HepG2 (cell line): ENCODE results near the gene NRG3. TPM values are rescaled to one million over a fixed set of nuclear protein-coding genes. Genes with fewer than 3 reads are reported as not detected.

Experiments used
- ATAC-seq: fragments of 200-7000 bp; cut with Tn5 transposase; 3 replicates; pipeline ENCODE4 v1.9.1; 2020; ENCODE audit warnings: mild to moderate bottlenecking, moderate library complexity
- BruUV-seq: library from RNA; stranded (reverse); fragments of 400-500 nt; replicated peaks from 2 replicates; lab custom pipeline; 2021; lab: Mats Ljungman, UMichigan
- CTCF ChIA-PET: fragments of 300-600 bp; formaldehyde crosslinking; extraction: SDS; loops from one replicate; lab custom pipeline; 2021; ENCODE audit warnings: low total read pairs, inconsistent platforms, low intra/inter-chr PET ratio; lab: Yijun Ruan, JAX
- POLR2A ChIA-PET: fragments of 350-600 bp; sonication (Branson Sonifier 250); formaldehyde crosslinking; loops from one replicate; lab custom pipeline; 2020; ENCODE audit warnings: antibody characterized with exemption, inconsistent platforms; lab: Yijun Ruan, JAX
- DNase-seq: peaks from one replicate; pipeline ENCODE4 v3.0.0-alpha.2; 2015; ENCODE audit warnings: low spot score
- FAIRE-seq: peaks from 3 replicates; lab custom pipeline; 2011; peaks lifted over from hg19 to GRCh38; lab: Jason Lieb, UNC
- H2AFZ ChIP-seq: one replicate; pipeline ENCODE4 v1.6.1; 2011; ENCODE audit warnings: low read length, inconsistent platforms
- H3K27ac ChIP-seq: fragments of 300-600 bp; 3 replicates; pipeline ENCODE4 v1.8.0; 2011; ENCODE audit warnings: mixed run types, mild to moderate bottlenecking, mixed read lengths, low read length, inconsistent platforms; ENCODE audit not compliant: insufficient read depth; ENCODE audit errors: extremely low read length
- H3K27me3 ChIP-seq, 2 experiments: fragments of 200-600 bp in 1 of 2; 2 replicates in 1 of 2; 3 replicates in 1 of 2; pipeline versions ENCODE4 v1.6.0 to v1.8.0; 2011; ENCODE audit warnings: low read length in 2 of 2, mild to moderate bottlenecking in 2 of 2, moderate library complexity in 2 of 2, inconsistent platforms in 1 of 2; ENCODE audit not compliant: insufficient read depth in 2 of 2, control insufficient read depth in 1 of 2
- H3K36me3 ChIP-seq, 2 experiments: fragments of 200-600 bp in 1 of 2; replicated peaks in 1 of 2; 2 replicates in 1 of 2; 3 replicates in 1 of 2; pipeline versions ENCODE4 v1.5.1 to v1.8.0; 2011; ENCODE audit warnings: low read length in 2 of 2, inconsistent platforms in 1 of 2; ENCODE audit not compliant: insufficient read depth in 2 of 2, control insufficient read depth in 1 of 2
- H3K4me1 ChIP-seq: 2 replicates; pipeline ENCODE4 v1.5.1; 2012; ENCODE audit warnings: low read length, inconsistent platforms; ENCODE audit not compliant: insufficient read depth
- H3K4me2 ChIP-seq: 2 replicates; pipeline ENCODE4 v1.6.0; 2011; ENCODE audit warnings: low read depth, low read length, inconsistent platforms
- H3K4me3 ChIP-seq, 3 experiments: fragments of 200-600 bp in 1 of 3; sonication (generic), shearing (Covaris generic) in 1 of 3; replicated peaks in 1 of 3; 2 replicates each; pipeline ENCODE4 v1.5.1; 2011 to 2016; ENCODE audit warnings: low read length in 3 of 3, inconsistent platforms in 2 of 3, low read depth in 2 of 3, mild to moderate bottlenecking in 2 of 3, control low read depth in 1 of 3, mixed read lengths in 1 of 3; ENCODE audit not compliant: insufficient read depth in 1 of 3
- H3K79me2 ChIP-seq: one replicate; pipeline ENCODE4 v1.6.1; 2011; ENCODE audit warnings: low read length, inconsistent platforms; ENCODE audit not compliant: insufficient read depth
- H3K9ac ChIP-seq: 2 replicates; pipeline ENCODE4 v1.6.0; 2011; ENCODE audit warnings: mild to moderate bottlenecking, low read depth, low read length, inconsistent platforms; ENCODE audit not compliant: insufficient read depth
- H3K9me3 ChIP-seq: 2 replicates; pipeline ENCODE4 v1.5.1; 2012; ENCODE audit warnings: mild to moderate bottlenecking, low read length
- H4K20me1 ChIP-seq: 2 replicates; pipeline ENCODE4 v1.6.0; 2011; ENCODE audit warnings: inconsistent platforms, mild to moderate bottlenecking, low read length, moderate library complexity; ENCODE audit not compliant: insufficient read depth
- FOXC1 ChIP-seq: sonication (generic); formaldehyde crosslinking; IDR thresholded peaks from 2 replicates; pipeline ENCODE4 v1.8.0; 2022; ENCODE audit warnings: mild to moderate bottlenecking, missing genetic modification reagents, borderline replicate concordance
- MIXL1 ChIP-seq: IDR thresholded peaks from 2 replicates; pipeline ENCODE4 v1.6.1; 2016
- PAX8 ChIP-seq: sonication (generic); formaldehyde crosslinking; IDR thresholded peaks from 2 replicates; pipeline ENCODE4 v1.8.0; 2022; ENCODE audit warnings: mild to moderate bottlenecking, missing genetic modification reagents, borderline replicate concordance
- POLR2AphosphoS5 ChIP-seq: IDR thresholded peaks from 2 replicates; pipeline ENCODE4 v1.6.1; 2012; ENCODE audit warnings: low read depth, low read length
- RARG ChIP-seq: sonication (generic); formaldehyde crosslinking; IDR thresholded peaks from 2 replicates; pipeline ENCODE4 v1.4.0; 2020; ENCODE audit warnings: low read depth, mild to moderate bottlenecking, missing genetic modification reagents
- ZNF430 ChIP-seq: sonication (generic); formaldehyde crosslinking; IDR thresholded peaks from 2 replicates; pipeline ENCODE4 v1.9.0; 2021; ENCODE audit warnings: mild to moderate bottlenecking, missing genetic modification reagents
- WGBS: methylation state at CpG from one replicate; pipeline ENCODE4 v1.1.6; 2017; ENCODE audit warnings: low lambda C conversion rate; 5-methylcytosine and 5-hydroxymethylcytosine counted together
- in situ Hi-C: cut with HindIII; loops from 2 replicates; pipeline ENCODE4 v1.10.0; 2017; ENCODE audit warnings: low pct_unique_long_range_greater_than_20kb; ENCODE audit not compliant: extremely low pct_ligation_motif_present
- intact Hi-C: fragments of 100-400 bp; cut with micrococcal nuclease; formaldehyde crosslinking; loops from one replicate; pipeline ENCODE4 v1.10.0; 2022; ENCODE audit not compliant: unreplicated experiment
- polyA plus RNA-seq, 8 experiments: library from polyadenylated mRNA; depleted of rRNA in 3 of 8; stranded (reverse) in 7 of 8; unstranded in 1 of 8; fragments of >200 nt; fragmentation: Illumina TruSeq in 4 of 8; extraction: Trizol in 4 of 8; gene quantifications; 2 replicates each; pipeline versions ENCODE4 v1.2.1 to v1.2.3, GENCODE V29; 2011 to 2016; ENCODE audit warnings: low read depth in 4 of 8, missing spikeins in 1 of 8, mixed read lengths in 1 of 8; ENCODE audit not compliant: insufficient read depth in 1 of 8
- total RNA-seq, 5 experiments: library from RNA; depleted of rRNA; stranded (reverse); fragments of >200 nt; fragmentation: Illumina TruSeq; extraction: Trizol; gene quantifications; 2 replicates each; pipeline ENCODE4 v1.2.3, GENCODE V29; 2016; ENCODE audit warnings: low read depth in 1 of 5
- TF ChIP-seq, protein P1 (sequence below), 2 experiments: sonication (generic) in 1 of 2; formaldehyde crosslinking in 1 of 2; IDR thresholded peaks; 2 replicates each; pipeline versions ENCODE4 v1.6.1 to v1.9.0; 2014 to 2022; ENCODE audit warnings: antibody characterized with exemption in 1 of 2, borderline replicate concordance in 1 of 2, inconsistent platforms in 1 of 2, low read depth in 1 of 2, missing genetic modification reagents in 1 of 2
- TF ChIP-seq, protein P2 (sequence below): sonication (generic); formaldehyde crosslinking; IDR thresholded peaks from 2 replicates; pipeline ENCODE4 v1.8.0; 2022; ENCODE audit warnings: missing genetic modification reagents, mild to moderate bottlenecking, moderate library complexity, borderline replicate concordance
- TF ChIP-seq, protein P3 (sequence below): sonication (generic); formaldehyde crosslinking; conservative IDR thresholded peaks from 2 replicates; pipeline ENCODE4 v1.8.0; 2022; ENCODE audit warnings: mild to moderate bottlenecking, moderate library complexity, missing genetic modification reagents
- TF ChIP-seq, protein P4 (sequence below): sonication (generic); formaldehyde crosslinking; IDR thresholded peaks from 2 replicates; pipeline ENCODE4 v1.5.0; 2020; ENCODE audit warnings: missing genetic modification reagents, mild to moderate bottlenecking, borderline replicate concordance

The NRG3 gene
- total and polyA plus RNA-seq, 2 of the 13 experiments (the other 11 are each of a cell fraction or from before 2014, with no cell fraction given), result not detected

DNA sequence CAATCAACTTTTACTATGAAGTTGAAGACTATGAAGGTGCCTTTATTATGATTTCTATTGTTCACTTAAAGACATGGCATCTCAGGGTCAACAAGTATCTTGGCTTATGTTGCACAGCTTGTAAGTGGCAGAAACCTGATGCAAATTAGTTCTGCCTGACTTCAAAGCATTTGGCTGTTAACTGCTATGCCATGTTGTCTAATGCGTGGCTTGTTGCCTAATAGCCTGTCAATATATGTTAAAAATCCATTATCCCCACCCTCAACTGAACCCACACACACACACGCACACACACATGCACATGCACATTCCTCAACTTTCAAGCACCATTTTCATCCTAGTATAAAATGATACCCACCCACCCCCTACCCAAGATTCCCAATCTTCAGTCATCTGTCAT lies 217.1 kb downstream of the NRG3 start (continued):
- TF ChIP-seq, protein P1, sequence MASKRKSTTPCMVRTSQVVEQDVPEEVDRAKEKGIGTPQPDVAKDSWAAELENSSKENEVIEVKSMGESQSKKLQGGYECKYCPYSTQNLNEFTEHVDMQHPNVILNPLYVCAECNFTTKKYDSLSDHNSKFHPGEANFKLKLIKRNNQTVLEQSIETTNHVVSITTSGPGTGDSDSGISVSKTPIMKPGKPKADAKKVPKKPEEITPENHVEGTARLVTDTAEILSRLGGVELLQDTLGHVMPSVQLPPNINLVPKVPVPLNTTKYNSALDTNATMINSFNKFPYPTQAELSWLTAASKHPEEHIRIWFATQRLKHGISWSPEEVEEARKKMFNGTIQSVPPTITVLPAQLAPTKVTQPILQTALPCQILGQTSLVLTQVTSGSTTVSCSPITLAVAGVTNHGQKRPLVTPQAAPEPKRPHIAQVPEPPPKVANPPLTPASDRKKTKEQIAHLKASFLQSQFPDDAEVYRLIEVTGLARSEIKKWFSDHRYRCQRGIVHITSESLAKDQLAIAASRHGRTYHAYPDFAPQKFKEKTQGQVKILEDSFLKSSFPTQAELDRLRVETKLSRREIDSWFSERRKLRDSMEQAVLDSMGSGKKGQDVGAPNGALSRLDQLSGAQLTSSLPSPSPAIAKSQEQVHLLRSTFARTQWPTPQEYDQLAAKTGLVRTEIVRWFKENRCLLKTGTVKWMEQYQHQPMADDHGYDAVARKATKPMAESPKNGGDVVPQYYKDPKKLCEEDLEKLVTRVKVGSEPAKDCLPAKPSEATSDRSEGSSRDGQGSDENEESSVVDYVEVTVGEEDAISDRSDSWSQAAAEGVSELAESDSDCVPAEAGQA (IDR thresholded peaks at IDR 0.05; ENCODE audit: low read depth), result no peak
- TF ChIP-seq, protein P1 (CRISPR knock-in tag; IDR thresholded peaks at IDR 0.05; ENCODE audit: borderline replicate concordance), result no peak
- TF ChIP-seq RARG (CRISPR knock-in tag), result no peak
- TF ChIP-seq PAX8 (CRISPR knock-in tag), result no peak

DNA sequence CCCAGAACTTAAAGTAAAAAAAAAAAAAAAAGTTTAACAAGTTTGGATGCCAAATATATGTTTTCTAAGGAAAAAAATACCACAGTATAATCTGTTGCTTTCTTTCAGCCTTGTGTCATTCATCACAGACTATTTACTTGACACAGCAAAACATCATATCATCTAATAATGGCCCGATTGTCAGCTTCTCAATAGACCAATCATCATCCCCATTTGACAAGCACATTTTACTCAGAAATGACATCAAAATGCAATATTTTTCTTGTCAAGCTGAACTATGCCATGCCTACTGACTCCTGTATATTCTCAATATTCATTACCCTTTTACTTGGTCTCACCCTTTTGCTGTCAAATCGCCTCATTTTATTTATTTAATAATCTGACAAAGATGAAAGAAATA lies 249.7 kb downstream of the NRG3 start:
- Histone ChIP-seq H3K4me3 (no peak overlapping the region), H3K27ac (no peak overlapping the region), H3K9ac (no peak overlapping the region), H3K36me3 (no peaks in the 10 kb centered on the region), H3K4me1 (no peaks in the 10 kb centered on the region), H2AFZ (no peak overlapping the region), H4K20me1 (no peaks in the 10 kb centered on the region), H3K9me3 (peaks cover 85% of the 10 kb centered on the region), H3K27me3 (no peaks in the 10 kb centered on the region), H3K79me2 (no peaks in the 10 kb centered on the region), H3K4me2 (no peak overlapping the region)
- CTCF ChIA-PET, result no interaction called here
- POLR2A ChIA-PET, result no interaction called here
- intact Hi-C loops (no loop called here), in situ Hi-C loops (no loop called here)
- no peak for FAIRE-seq
- BruUV-seq, result no TSS peak
- 0% methylated on average over 2 of the region's 2 CpGs for WGBS
- DNase-seq, result no peak
- ATAC-seq, result no peak
- TF ChIP-seq, protein P2, sequence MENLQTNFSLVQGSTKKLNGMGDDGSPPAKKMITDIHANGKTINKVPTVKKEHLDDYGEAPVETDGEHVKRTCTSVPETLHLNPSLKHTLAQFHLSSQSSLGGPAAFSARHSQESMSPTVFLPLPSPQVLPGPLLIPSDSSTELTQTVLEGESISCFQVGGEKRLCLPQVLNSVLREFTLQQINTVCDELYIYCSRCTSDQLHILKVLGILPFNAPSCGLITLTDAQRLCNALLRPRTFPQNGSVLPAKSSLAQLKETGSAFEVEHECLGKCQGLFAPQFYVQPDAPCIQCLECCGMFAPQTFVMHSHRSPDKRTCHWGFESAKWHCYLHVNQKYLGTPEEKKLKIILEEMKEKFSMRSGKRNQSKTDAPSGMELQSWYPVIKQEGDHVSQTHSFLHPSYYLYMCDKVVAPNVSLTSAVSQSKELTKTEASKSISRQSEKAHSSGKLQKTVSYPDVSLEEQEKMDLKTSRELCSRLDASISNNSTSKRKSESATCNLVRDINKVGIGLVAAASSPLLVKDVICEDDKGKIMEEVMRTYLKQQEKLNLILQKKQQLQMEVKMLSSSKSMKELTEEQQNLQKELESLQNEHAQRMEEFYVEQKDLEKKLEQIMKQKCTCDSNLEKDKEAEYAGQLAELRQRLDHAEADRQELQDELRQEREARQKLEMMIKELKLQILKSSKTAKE (CRISPR knock-in tag), result no peak
- TF ChIP-seq, protein P3, sequence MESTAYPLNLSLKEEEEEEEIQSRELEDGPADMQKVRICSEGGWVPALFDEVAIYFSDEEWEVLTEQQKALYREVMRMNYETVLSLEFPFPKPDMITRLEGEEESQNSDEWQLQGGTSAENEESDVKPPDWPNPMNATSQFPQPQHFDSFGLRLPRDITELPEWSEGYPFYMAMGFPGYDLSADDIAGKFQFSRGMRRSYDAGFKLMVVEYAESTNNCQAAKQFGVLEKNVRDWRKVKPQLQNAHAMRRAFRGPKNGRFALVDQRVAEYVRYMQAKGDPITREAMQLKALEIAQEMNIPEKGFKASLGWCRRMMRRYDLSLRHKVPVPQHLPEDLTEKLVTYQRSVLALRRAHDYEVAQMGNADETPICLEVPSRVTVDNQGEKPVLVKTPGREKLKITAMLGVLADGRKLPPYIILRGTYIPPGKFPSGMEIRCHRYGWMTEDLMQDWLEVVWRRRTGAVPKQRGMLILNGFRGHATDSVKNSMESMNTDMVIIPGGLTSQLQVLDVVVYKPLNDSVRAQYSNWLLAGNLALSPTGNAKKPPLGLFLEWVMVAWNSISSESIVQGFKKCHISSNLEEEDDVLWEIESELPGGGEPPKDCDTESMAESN (CRISPR knock-in tag), result no peak
- TF ChIP-seq ZNF430 (CRISPR knock-in tag), result no peak
- no peak for TF ChIP-seq FOXC1 (CRISPR knock-in tag)
- no peak for TF ChIP-seq POLR2AphosphoS5
- TF ChIP-seq, protein P4, sequence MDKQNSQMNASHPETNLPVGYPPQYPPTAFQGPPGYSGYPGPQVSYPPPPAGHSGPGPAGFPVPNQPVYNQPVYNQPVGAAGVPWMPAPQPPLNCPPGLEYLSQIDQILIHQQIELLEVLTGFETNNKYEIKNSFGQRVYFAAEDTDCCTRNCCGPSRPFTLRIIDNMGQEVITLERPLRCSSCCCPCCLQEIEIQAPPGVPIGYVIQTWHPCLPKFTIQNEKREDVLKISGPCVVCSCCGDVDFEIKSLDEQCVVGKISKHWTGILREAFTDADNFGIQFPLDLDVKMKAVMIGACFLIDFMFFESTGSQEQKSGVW (CRISPR knock-in tag), result no peak
- no peak for TF ChIP-seq MIXL1 (CRISPR knock-in tag)
